Upper lobe of right lung (tissue), 1 donor: Measurements from ENCODE around the gene MAMDC2. TPM values are rescaled to one million over a fixed set of nuclear protein-coding genes. Genes with fewer than 3 reads are reported as not detected.

ENCODE experiments used
- ATAC-seq: fragments of 200-7000 bp; cut with Tn5 transposase; one replicate; pipeline ENCODE4 v1.9.1; 2020; ENCODE audit warnings: mild to moderate bottlenecking, moderate library complexity
- DNase-seq: peaks from one replicate; pipeline ENCODE4 v3.0.0-alpha.2; 2020
- H3K27ac ChIP-seq: fragments of 200-600 bp; one replicate; pipeline ENCODE4 v1.8.0; 2022
- H3K27me3 ChIP-seq: fragments of 200-600 bp; one replicate; pipeline ENCODE4 v1.8.0; 2022; ENCODE audit warnings: mild to moderate bottlenecking
- H3K36me3 ChIP-seq: fragments of 200-600 bp; one replicate; pipeline ENCODE4 v1.8.0; 2022
- H3K4me1 ChIP-seq: fragments of 200-600 bp; one replicate; pipeline ENCODE4 v1.8.0; 2022
- H3K4me3 ChIP-seq: fragments of 200-600 bp; one replicate; pipeline ENCODE4 v1.8.0; 2022; ENCODE audit warnings: mild to moderate bottlenecking
- H3K9me3 ChIP-seq: fragments of 200-600 bp; one replicate; pipeline ENCODE4 v1.8.0; 2022
- intact Hi-C: fragments of 100-400 bp; cut with DNase I; formaldehyde crosslinking; loops from one replicate; pipeline ENCODE4 v1.11.0; 2022
- total RNA-seq: library from RNA; stranded (reverse); fragmentation: NEBNext Ultra II Directional; extraction: Animal tissue kit (Norgen Biotek cat#: 25700); gene quantifications from one replicate; pipeline ENCODE4 v1.2.1, GENCODE V29; 2021
- TF ChIP-seq, protein P1 (sequence below): fragments of 200-600 bp; IDR thresholded peaks from one replicate; pipeline ENCODE4 v1.8.0; 2022; ENCODE audit warnings: antibody characterized with exemption
- donor health status: DM: no; HTN: yes; CAD: no; lungs with severe emphysema.

MAMDC2 gene
- total RNA-seq, 1 donor from 2014 or later = 72.0 TPM

DNA sequence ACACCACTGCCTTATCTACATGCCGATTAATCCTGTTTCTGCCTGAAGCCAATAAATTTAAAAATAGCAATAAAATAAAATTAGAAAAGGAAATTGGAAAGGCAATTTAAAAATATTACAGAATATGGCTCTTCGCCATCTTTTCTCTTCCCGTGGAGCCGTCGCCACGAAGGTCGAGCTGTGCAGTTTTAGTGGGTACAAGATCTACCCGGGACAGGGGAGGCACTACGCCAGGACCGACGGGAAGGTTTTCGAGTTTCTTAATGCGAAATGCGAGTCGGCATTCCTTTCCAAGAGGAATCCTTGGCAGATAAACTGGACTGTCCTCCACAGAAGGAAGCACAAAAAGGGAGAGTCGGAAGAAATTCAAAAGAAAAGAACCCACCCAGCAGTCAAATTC lies 173.4 kb downstream of the MAMDC2 start:
- intact Hi-C loops = no loop called here
- Histone ChIP-seq H3K9me3 (no peaks in the 10 kb centered on the region), H3K27ac (no peak overlapping the region), H3K27me3 (no peaks in the 10 kb centered on the region), H3K4me1 (no peaks in the 10 kb centered on the region), H3K36me3 (peaks cover 6% of the 10 kb centered on the region), H3K4me3 (no peak overlapping the region)
- DNase-seq (no peak), ATAC-seq (no peak)
- TF ChIP-seq, protein P1, sequence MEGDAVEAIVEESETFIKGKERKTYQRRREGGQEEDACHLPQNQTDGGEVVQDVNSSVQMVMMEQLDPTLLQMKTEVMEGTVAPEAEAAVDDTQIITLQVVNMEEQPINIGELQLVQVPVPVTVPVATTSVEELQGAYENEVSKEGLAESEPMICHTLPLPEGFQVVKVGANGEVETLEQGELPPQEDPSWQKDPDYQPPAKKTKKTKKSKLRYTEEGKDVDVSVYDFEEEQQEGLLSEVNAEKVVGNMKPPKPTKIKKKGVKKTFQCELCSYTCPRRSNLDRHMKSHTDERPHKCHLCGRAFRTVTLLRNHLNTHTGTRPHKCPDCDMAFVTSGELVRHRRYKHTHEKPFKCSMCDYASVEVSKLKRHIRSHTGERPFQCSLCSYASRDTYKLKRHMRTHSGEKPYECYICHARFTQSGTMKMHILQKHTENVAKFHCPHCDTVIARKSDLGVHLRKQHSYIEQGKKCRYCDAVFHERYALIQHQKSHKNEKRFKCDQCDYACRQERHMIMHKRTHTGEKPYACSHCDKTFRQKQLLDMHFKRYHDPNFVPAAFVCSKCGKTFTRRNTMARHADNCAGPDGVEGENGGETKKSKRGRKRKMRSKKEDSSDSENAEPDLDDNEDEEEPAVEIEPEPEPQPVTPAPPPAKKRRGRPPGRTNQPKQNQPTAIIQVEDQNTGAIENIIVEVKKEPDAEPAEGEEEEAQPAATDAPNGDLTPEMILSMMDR = no peak

- intact Hi-C loops = no loop called here
- TF ChIP-seq, protein P1 = no peak
- no peaks in the 10 kb centered on the region for H3K27me3 ChIP-seq
- H3K4me1 ChIP-seq = no peaks in the 10 kb centered on the region
- no peak for ATAC-seq
- peaks cover 6% of the 10 kb centered on the region for H3K36me3 ChIP-seq
- H3K4me3 ChIP-seq = no peak overlapping the region
- no peaks in the 10 kb centered on the region for H3K9me3 ChIP-seq
- H3K27ac ChIP-seq = no peak overlapping the region
- DNase-seq = no peak
Measured at GRCh38 chr9:70218767-70219166, 175.1 kb downstream of the MAMDC2 start.

- Histone ChIP-seq H3K4me1 (no peaks in the 10 kb centered on the region), H3K4me3 (no peak overlapping the region), H3K27me3 (no peaks in the 10 kb centered on the region), H3K9me3 (no peaks in the 10 kb centered on the region), H3K27ac (no peak overlapping the region), H3K36me3 (peaks cover 6% of the 10 kb centered on the region)
- TF ChIP-seq, protein P1 = no peak
- DNase-seq = no peak
- intact Hi-C loops = no loop called here
- no peak for ATAC-seq
Measured at GRCh38 chr9:70220216-70220615, 176.6 kb downstream of the MAMDC2 start.

DNA sequence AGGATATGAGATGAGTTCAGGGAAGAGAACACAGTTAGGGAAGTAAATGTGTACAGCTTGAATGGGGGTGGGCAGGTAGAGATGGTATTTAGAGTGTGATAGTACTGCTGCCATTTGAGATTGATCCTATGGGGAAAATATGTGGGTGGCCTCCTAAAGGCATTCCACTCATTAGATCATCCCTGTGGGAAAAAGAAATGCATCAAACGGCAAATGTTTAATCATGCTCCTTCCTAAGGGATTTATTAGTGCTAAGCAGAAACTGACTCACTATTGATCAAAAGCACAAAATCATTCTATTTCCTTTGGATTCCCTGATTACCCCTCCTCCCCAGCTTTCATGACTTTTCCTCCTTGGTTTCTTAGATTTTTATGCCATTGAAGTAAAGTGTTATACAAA lies 178.7 kb downstream of the MAMDC2 start:
- H3K27ac ChIP-seq = no peak overlapping the region
- H3K4me1 ChIP-seq = no peaks in the 10 kb centered on the region
- TF ChIP-seq, protein P1 = no peak
- H3K9me3 ChIP-seq = no peaks in the 10 kb centered on the region
- ATAC-seq (no peak), DNase-seq (no peak)
- H3K4me3 ChIP-seq = no peak overlapping the region
- intact Hi-C loops = no loop called here
- H3K27me3 ChIP-seq = no peaks in the 10 kb centered on the region
- no peaks in the 10 kb centered on the region for H3K36me3 ChIP-seq

- TF ChIP-seq, protein P1 = no peak
Measured at GRCh38 chr9:70228118-70228517, 184.5 kb downstream of the MAMDC2 start.

GRCh38 chr9:70228611-70229010 lies 185.0 kb downstream of the MAMDC2 start:
- intact Hi-C loops = no loop called here
- H3K27me3 ChIP-seq = no peaks in the 10 kb centered on the region
- DNase-seq (no peak), ATAC-seq (no peak)
- H3K27ac ChIP-seq = no peak overlapping the region
- H3K4me3 ChIP-seq = no peak overlapping the region
- TF ChIP-seq, protein P1 = no peak
- H3K4me1 ChIP-seq = no peaks in the 10 kb centered on the region
- no peaks in the 10 kb centered on the region for H3K36me3 ChIP-seq
- no peaks in the 10 kb centered on the region for H3K9me3 ChIP-seq

More at GRCh38 chr9:70228118-70228517, 184.5 kb downstream of the MAMDC2 start:
- no peak for DNase-seq
- no peaks in the 10 kb centered on the region for H3K27me3 ChIP-seq
- no peak overlapping the region for H3K27ac ChIP-seq
- no peaks in the 10 kb centered on the region for H3K9me3 ChIP-seq
- no peak overlapping the region for H3K4me3 ChIP-seq
- intact Hi-C loops = no loop called here
- no peaks in the 10 kb centered on the region for H3K36me3 ChIP-seq
- no peaks in the 10 kb centered on the region for H3K4me1 ChIP-seq
- ATAC-seq = no peak
